Stimulated activated CD4-positive, alpha-beta T cell treated with anti-CD3 and anti-CD28 coated beads, Interleukin-4, amount 100 ng/mL, for 24 hours (primary cell): ENCODE measurements around the gene SYNPO2.

Source experiments
- DNase-seq: peaks from one replicate; pipeline ENCODE4 v3.0.0-alpha.2; 2020

SYNPO2 gene

DNA sequence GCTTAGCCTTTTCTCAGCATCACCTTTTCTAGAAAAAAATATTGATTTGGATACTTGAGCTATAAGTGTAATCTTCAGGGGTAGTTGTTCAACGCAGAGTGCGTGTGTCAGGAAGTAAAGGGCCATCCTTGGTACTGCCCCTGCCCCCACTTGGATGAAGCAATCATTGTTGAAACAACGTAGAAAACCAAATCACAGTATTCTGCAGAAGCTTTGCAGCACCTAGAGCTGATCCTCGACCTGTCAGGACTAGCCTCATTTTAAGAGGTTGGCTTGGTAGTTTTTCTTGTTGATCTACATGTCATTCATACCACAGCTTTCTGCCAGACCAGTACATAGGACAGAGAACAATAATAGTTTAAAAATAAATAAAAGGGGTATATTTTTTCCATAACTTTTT is 181.6 kb downstream of the SYNPO2 start:
- no peak for DNase-seq

GRCh38 chr4:119080721-119081541 is 192.3 kb downstream of the SYNPO2 start:
- no peak for DNase-seq

DNA sequence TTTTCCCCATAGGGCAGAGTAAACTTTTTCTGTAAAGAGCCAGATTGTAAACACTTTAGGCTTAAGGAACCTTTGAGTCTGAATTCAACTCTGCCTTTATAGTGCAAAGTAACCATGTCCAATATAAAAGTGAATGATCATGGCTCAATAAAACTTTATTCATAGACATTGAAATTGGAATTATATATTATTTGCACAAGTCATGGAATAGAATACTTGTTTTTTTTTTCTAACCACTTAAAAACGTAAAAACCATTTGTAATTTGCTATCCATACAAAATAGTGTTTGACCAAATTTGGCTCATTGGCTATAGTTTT is 192.8 kb downstream of the SYNPO2 start:
- no peak for DNase-seq

- no peak for DNase-seq
Observed at GRCh38 chr4:119081943-119082342, 193.3 kb downstream of the SYNPO2 start.

DNA sequence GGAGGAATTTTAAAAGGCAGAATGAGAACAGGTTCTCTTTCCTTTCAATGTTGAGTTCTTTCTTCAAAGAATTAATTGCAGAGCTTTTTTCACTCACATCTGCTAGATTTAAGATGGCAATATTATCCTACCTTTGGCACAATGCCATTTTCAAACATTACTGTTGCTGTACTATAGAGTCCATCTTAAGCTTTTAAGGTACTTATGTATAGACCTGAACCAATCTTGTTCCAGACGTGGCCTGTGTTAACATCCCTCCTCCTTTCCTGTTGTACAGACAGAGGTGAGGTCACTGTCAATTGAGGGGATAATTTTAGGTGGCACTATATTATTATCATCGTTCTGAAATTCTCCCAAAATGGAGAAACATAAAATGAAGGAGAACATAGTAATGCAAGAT is 194.0 kb downstream of the SYNPO2 start:
- DNase-seq = no peak

DNA sequence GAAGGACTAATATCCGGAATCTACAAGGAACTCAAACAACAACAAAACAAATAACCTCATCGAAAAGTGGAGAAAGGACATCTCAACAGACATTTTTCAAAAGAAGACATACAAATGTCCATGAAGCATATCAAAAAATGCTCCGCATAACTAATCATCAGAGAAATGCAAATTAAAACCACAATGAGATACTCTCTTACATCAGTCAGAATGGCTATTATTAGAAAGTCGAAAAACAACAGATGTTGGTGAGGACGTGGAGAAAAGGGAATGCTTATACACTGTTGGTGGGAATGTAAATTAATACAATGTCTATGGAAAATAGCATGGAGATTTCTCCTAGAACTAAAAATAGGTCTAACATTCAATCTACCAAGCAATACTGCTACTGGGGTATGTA is 195.9 kb downstream of the SYNPO2 start:
- no peak for DNase-seq

DNA sequence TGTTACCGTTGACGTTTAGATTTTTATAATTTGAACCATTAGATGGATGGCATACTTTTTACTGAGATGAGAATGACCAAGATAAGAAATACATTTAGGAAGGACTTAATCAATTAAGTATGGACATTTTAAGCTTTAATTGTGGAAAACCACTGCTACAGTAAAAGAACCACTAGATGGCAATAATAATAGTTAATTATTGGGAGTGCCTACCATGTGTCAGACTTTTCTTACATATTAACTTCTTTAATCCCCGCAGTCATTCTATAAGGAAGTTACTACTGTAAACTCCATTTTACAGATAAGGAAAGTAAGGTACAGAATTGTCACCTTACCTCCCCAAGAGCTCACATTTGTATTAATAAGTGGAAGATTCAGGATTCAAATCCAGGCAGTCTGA is 198.5 kb downstream of the SYNPO2 start:
- no peak for DNase-seq

DNA sequence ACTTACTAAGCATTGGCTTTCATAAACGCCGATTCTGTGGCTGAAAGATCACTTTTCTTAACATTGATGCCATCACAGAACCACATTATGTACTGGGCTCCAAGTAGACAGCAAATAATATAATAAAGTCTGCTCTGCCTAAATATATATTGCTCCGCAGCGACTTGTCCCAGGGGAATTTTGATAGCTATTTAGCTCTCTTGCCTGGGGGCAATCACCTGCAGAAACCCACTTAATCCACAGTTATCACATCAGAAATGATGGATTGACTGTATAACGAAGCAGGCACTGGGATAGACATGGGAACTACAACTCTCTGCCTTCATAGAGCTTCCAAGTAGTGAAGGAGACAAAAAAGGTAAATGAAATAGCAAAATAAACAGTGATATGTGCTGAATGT is 199.0 kb downstream of the SYNPO2 start:
- DNase-seq = no peak

GRCh38 chr4:119093042-119093827 is 204.6 kb downstream of the SYNPO2 start:
- no peak for DNase-seq

GRCh38 chr4:119097282-119097900 is 208.7 kb downstream of the SYNPO2 start:
- no peak for DNase-seq

DNA sequence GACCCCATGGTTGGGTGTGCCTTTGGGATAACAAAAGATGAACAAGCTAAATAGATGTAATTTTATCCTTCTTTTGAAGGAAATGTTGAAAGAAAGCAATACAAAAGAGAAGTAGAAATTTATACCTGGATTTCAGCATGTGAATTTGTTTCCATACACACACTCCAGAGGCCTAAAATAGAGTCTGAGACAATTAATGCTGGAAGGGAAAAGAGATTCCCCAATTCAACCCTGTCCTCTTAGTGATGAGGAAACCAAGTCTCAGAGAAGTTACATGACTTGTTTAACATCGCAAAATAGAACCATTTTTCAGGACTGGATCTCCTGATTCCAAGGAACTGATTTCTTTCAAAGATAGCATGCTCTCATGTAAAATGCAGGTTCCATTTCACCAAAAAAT is 209.7 kb downstream of the SYNPO2 start:
- no peak for DNase-seq

- DNase-seq = no peak
Observed at GRCh38 chr4:119099227-119099810, 210.7 kb downstream of the SYNPO2 start.

GRCh38 chr4:119100655-119101054 is 212.0 kb downstream of the SYNPO2 start:
- DNase-seq = no peak

GRCh38 chr4:119103263-119103662 is 214.6 kb downstream of the SYNPO2 start:
- DNase-seq = no peak

GRCh38 chr4:119104644-119105273 is 216.1 kb downstream of the SYNPO2 start:
- no peak for DNase-seq

DNA sequence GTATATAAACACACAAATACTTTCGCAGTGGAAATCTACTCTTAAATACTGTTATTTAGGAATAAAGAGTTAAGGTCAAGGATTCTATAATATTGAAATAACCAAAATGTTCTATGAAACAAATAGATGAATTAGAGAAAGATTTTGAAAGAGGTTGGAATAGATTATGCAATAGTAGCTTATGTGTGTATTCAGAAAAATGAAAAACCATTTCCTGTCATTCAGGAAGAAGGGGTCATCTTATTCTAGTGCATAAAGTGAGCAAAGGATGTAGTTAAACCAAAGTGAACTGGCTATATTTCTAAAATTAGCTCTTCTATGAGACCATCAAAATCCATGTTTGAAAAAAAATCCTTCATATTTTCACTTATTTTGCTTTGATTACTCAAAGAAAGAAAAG is 217.0 kb downstream of the SYNPO2 start:
- no peak for DNase-seq

DNA sequence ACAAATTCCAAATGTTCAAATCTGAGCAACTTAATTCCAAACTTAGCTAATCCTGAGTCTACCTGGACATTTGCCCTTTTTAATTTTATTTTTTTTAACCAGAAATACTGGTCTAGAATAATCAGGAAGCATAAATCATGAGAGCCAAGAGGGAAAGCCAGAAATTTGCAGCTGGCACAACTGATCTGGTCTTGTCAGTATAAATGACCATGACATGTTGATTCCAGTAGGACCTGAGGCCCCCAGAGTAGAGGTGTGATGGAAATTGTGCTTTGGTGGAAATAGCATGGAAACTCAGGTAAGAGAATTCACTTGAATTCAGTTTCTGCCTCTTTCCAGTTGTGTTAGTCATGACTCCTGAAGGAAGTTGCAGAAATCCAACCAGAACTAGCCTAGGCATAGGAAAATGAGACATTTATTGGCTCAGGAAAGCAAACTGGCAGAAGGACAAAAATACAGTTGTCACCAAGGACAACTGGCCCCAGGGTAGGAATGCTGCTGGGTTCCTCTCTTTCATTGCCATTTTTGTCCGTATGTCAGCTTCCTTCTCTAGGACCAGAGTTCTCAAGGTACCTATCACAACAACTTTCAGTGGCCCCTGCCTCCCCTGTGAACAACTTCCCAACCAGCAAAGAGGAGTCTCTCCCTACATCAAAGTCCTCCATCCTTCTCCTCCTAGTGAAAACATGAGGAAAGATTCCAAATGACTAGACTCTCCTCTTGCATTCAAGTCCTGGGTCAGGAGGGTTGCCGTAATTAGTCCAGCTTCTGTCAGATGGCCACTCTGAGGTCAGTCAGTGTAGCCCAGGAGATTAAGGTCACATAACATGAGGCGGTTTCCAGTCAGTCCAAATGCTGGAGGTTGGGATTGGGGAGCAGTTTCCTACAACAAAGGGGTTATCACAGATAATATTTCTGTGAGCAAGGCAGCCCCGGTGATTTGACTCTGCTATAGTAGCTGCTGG is 217.7 kb downstream of the SYNPO2 start:
- no peak for DNase-seq

GRCh38 chr4:119110121-119110520 is 221.5 kb downstream of the SYNPO2 start:
- no peak for DNase-seq
